Neuronal stem cell (in vitro differentiated cells): ENCODE results near the gene NDUFB6.

ENCODE experiments used
- DNase-seq: peaks from one replicate; pipeline ENCODE4 v3.0.0-alpha.2; 2013; ENCODE audit warnings: low spot score
- H2AFZ ChIP-seq: one replicate; pipeline ENCODE4 v1.6.1; 2013; ENCODE audit warnings: mild to moderate bottlenecking, low read length, inconsistent platforms
- H2AK5ac ChIP-seq: 2 replicates; pipeline ENCODE4 v1.6.1; 2013; ENCODE audit warnings: low read depth, mild to moderate bottlenecking, inconsistent platforms, low read length, moderate library complexity, mixed read lengths
- H2BK120ac ChIP-seq: 2 replicates; pipeline ENCODE4 v1.6.1; 2013; ENCODE audit warnings: low read depth, mild to moderate bottlenecking, inconsistent platforms, low read length, moderate library complexity, mixed read lengths
- H2BK12ac ChIP-seq: one replicate; pipeline ENCODE4 v1.6.1; 2013; ENCODE audit warnings: low read length, inconsistent platforms
- H2BK15ac ChIP-seq: 2 replicates; pipeline ENCODE4 v1.6.1; 2013; ENCODE audit warnings: mild to moderate bottlenecking, low read length, inconsistent platforms, mixed read lengths
- H2BK5ac ChIP-seq: one replicate; pipeline ENCODE4 v1.6.1; 2013; ENCODE audit warnings: inconsistent platforms, mild to moderate bottlenecking, low read length, moderate library complexity
- H3K14ac ChIP-seq: one replicate; pipeline ENCODE4 v1.6.1; 2013; ENCODE audit warnings: low read length, inconsistent platforms
- H3K18ac ChIP-seq: 2 replicates; pipeline ENCODE4 v1.6.1; 2013; ENCODE audit warnings: low read length, inconsistent platforms
- H3K23ac ChIP-seq: 2 replicates; pipeline ENCODE4 v1.6.1; 2013; ENCODE audit warnings: low read depth, mild to moderate bottlenecking, mixed read lengths, low read length, inconsistent platforms; ENCODE audit not compliant: poor library complexity
- H3K27ac ChIP-seq: replicated peaks from 3 replicates; pipeline ENCODE4 v1.5.1; 2013; ENCODE audit warnings: low read length, inconsistent platforms
- H3K27me3 ChIP-seq, 3 experiments: 2 replicates each; pipeline ENCODE4 v1.6.1; 2013; ENCODE audit warnings: low read length in 3 of 3, mild to moderate bottlenecking in 2 of 3, inconsistent platforms in 1 of 3, low read depth in 1 of 3, mixed read lengths in 1 of 3, moderate library complexity in 1 of 3; ENCODE audit not compliant: control insufficient read depth in 3 of 3, insufficient read depth in 3 of 3
- H3K36me3 ChIP-seq, 2 donors: replicated peaks in 1 of 2; 2 replicates each; pipeline ENCODE4 v1.6.1; 2013; ENCODE audit warnings: low read length in 2 of 2; ENCODE audit not compliant: control insufficient read depth in 2 of 2, insufficient read depth in 2 of 2
- H3K4ac ChIP-seq: 2 replicates; pipeline ENCODE4 v1.6.1; 2013; ENCODE audit warnings: inconsistent platforms, mild to moderate bottlenecking, low read length, moderate library complexity
- H3K4me1 ChIP-seq, 2 donors: 1 replicate in 1 of 2; 2 replicates in 1 of 2; pipeline ENCODE4 v1.6.1; 2013; ENCODE audit warnings: low read length in 2 of 2, low read depth in 1 of 2; ENCODE audit not compliant: control insufficient read depth in 2 of 2, insufficient read depth in 1 of 2
- H3K4me2 ChIP-seq: one replicate; pipeline ENCODE4 v1.6.1; 2013; ENCODE audit warnings: mild to moderate bottlenecking, low read length, inconsistent platforms; ENCODE audit not compliant: insufficient read depth, poor library complexity, severe bottlenecking
- H3K4me3 ChIP-seq, 2 donors: 2 replicates each; pipeline ENCODE4 v1.5.1; 2013; ENCODE audit warnings: low read length in 2 of 2, mild to moderate bottlenecking in 2 of 2, inconsistent platforms in 1 of 2, moderate library complexity in 1 of 2
- H3K79me1 ChIP-seq: one replicate; pipeline ENCODE4 v1.6.1; 2013; ENCODE audit warnings: low read depth, mild to moderate bottlenecking, inconsistent platforms, low read length, moderate library complexity
- H3K9ac ChIP-seq: one replicate; pipeline ENCODE4 v1.6.1; 2013; ENCODE audit warnings: mild to moderate bottlenecking, low read depth, low read length, inconsistent platforms; ENCODE audit not compliant: poor library complexity
- H3K9me3 ChIP-seq, 2 donors: replicated peaks in 1 of 2; 2 replicates each; pipeline versions ENCODE3 to v1.6.1; 2013; ENCODE audit warnings: low read length in 2 of 2, mild to moderate bottlenecking in 2 of 2, inconsistent platforms in 1 of 2, low read depth in 1 of 2, mixed read lengths in 1 of 2, moderate library complexity in 1 of 2; ENCODE audit not compliant: control insufficient read depth in 2 of 2, insufficient read depth in 1 of 2
- H4K8ac ChIP-seq: one replicate; pipeline ENCODE4 v1.6.1; 2013; ENCODE audit warnings: low read depth, mild to moderate bottlenecking, inconsistent platforms, low read length, moderate library complexity
- H4K91ac ChIP-seq: one replicate; pipeline ENCODE4 v1.6.1; 2013; ENCODE audit warnings: low read length, low read depth, mild to moderate bottlenecking, inconsistent platforms; ENCODE audit not compliant: poor library complexity
- WGBS, 2 donors: extraction: QIAGEN DNeasy Blood & Tissue Kit; methylation state at CpG; one replicate each; pipeline ENCODE4 v1.1.7; 2013; ENCODE audit warnings: missing lambda C conversion rate in 2 of 2, mixed read lengths in 1 of 2; ENCODE audit not compliant: insufficient read length in 2 of 2, insufficient replicate concordance in 1 of 2; ENCODE audit errors: extremely low coverage in 2 of 2; 5-methylcytosine and 5-hydroxymethylcytosine counted together

The NDUFB6 gene

DNA sequence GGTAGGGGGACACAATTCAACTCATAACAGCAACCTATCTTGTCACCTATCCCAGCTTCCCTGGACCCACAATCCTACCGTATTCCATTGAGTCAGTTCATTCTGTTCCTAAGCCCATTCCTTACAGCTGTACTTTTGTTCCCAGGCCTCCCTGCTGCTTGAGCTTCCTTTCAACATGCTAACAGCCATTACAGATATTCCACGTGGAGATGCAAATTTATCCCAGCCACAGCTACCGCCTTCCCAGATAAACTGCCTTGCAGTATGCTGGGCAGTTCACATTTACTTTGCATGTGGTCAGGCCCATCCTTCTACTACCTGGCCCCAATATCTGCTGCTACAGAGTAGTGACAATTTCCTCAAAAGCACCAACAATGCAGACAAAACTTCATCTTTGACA, 70.0 kb downstream of the NDUFB6 start:
- peaks cover 0 to 2% of the 10 kb centered on the region in 2 donors for H3K36me3 ChIP-seq
- no peak overlapping the region for H2BK15ac ChIP-seq
- no peaks in the 10 kb centered on the region for H3K79me1 ChIP-seq
- H3K4me2 ChIP-seq, result no peak overlapping the region
- peaks cover 0 to 2% (median 0%) of the 10 kb centered on the region in 3 experiments for H3K27me3 ChIP-seq
- no peak overlapping the region for H3K27ac ChIP-seq
- H3K4me1 ChIP-seq, result peaks cover 0 to 3% of the 10 kb centered on the region in 2 donors
- H4K8ac ChIP-seq, result no peak overlapping the region
- no peak overlapping the region for H3K23ac ChIP-seq
- no peak overlapping the region for H2AK5ac ChIP-seq
- H4K91ac ChIP-seq, result no peak overlapping the region
- no peak overlapping the region for H3K18ac ChIP-seq
- H2BK5ac ChIP-seq, result no peak overlapping the region
- peak overlapping the region; percentile 63 for H3K14ac ChIP-seq
- H3K4me3 ChIP-seq, result no peak overlapping the region
- DNase-seq, result no peak
- H2BK12ac ChIP-seq, result no peak overlapping the region
- no CpG with 5 or more reads among the region's 3 CpGs for WGBS, 2 donors
- H2AFZ ChIP-seq, result no peak overlapping the region
- peaks cover 1 to 3% of the 10 kb centered on the region in 2 donors for H3K9me3 ChIP-seq
- no peak overlapping the region for H3K4ac ChIP-seq
- H3K9ac ChIP-seq, result no peak overlapping the region
- no peak overlapping the region for H2BK120ac ChIP-seq
